Astrocyte (in vitro differentiated cells and primary cell): ENCODE measurements around the gene TRNAU1AP. TPM values are rescaled to one million over a fixed set of nuclear protein-coding genes. Genes with fewer than 3 reads are reported as not detected.
A peak's percentile ranks its signal among the peaks of the same experiment; 100 is the strongest.

ENCODE experiments used
- DNase-seq: peaks from one replicate; pipeline ENCODE4 v3.0.0-alpha.2; 2010; ENCODE audit warnings: low read depth
- FAIRE-seq: peaks from 2 replicates; lab custom pipeline; 2011; peaks lifted over from hg19 to GRCh38; lab: Jason Lieb, UNC
- H2AFZ ChIP-seq: 2 replicates; pipeline ENCODE4 v1.6.0; 2012; ENCODE audit warnings: low read depth, low read length, inconsistent platforms
- H3K27ac ChIP-seq: 2 replicates; pipeline ENCODE4 v1.5.1; 2011; ENCODE audit warnings: low read depth, low read length, inconsistent platforms
- H3K27me3 ChIP-seq: 2 replicates; pipeline ENCODE4 v1.6.0; 2011; ENCODE audit warnings: low read length, inconsistent platforms; ENCODE audit not compliant: insufficient read depth
- H3K36me3 ChIP-seq: 2 replicates; pipeline ENCODE4 v1.5.1; 2011; ENCODE audit warnings: low read length, inconsistent platforms; ENCODE audit not compliant: insufficient read depth
- H3K4me1 ChIP-seq: 2 replicates; pipeline ENCODE4 v1.5.1; 2011; ENCODE audit warnings: low read length, inconsistent platforms; ENCODE audit not compliant: insufficient read depth
- H3K4me2 ChIP-seq: 2 replicates; pipeline ENCODE4 v1.6.0; 2012; ENCODE audit warnings: low read length, inconsistent platforms
- H3K4me3 ChIP-seq: 2 replicates; pipeline ENCODE4 v1.5.1; 2011; ENCODE audit warnings: low read depth, mild to moderate bottlenecking, low read length, inconsistent platforms; ENCODE audit not compliant: insufficient read depth
- H3K79me2 ChIP-seq: 2 replicates; pipeline ENCODE4 v1.6.0; 2012; ENCODE audit warnings: mild to moderate bottlenecking, low read length, inconsistent platforms; ENCODE audit not compliant: insufficient read depth
- H3K9ac ChIP-seq: 2 replicates; pipeline ENCODE4 v1.6.0; 2012; ENCODE audit warnings: mild to moderate bottlenecking, low read length, inconsistent platforms
- H3K9me3 ChIP-seq: 2 replicates; pipeline ENCODE4 v1.5.1; 2012; ENCODE audit warnings: low read depth, mild to moderate bottlenecking, low read length, inconsistent platforms; ENCODE audit not compliant: insufficient read depth
- H4K20me1 ChIP-seq: 2 replicates; pipeline ENCODE4 v1.6.0; 2012; ENCODE audit warnings: low read length, inconsistent platforms; ENCODE audit not compliant: insufficient read depth
- H3K27ac Mint-ChIP-seq: one replicate; pipeline ENCODE4 v1.8.0; 2021; ENCODE audit warnings: mild to moderate bottlenecking, mixed read lengths; ENCODE audit not compliant: unreplicated experiment
- H3K27me3 Mint-ChIP-seq: one replicate; pipeline ENCODE4 v1.8.0; 2021; ENCODE audit warnings: low read depth, mixed read lengths; ENCODE audit not compliant: unreplicated experiment
- H3K36me3 Mint-ChIP-seq: one replicate; pipeline ENCODE4 v1.8.0; 2021; ENCODE audit warnings: low read depth, mixed read lengths; ENCODE audit not compliant: unreplicated experiment
- H3K4me1 Mint-ChIP-seq: one replicate; pipeline ENCODE4 v1.8.0; 2021; ENCODE audit warnings: low read depth, mixed read lengths; ENCODE audit not compliant: unreplicated experiment
- H3K4me3 Mint-ChIP-seq: one replicate; pipeline ENCODE4 v1.8.0; 2021; ENCODE audit warnings: mild to moderate bottlenecking, moderate library complexity, mixed read lengths; ENCODE audit not compliant: unreplicated experiment
- H3K9me3 Mint-ChIP-seq: one replicate; pipeline ENCODE4 v1.8.0; 2021; ENCODE audit warnings: mild to moderate bottlenecking, mixed read lengths; ENCODE audit not compliant: unreplicated experiment
- EZH2 ChIP-seq: IDR thresholded peaks from 2 replicates; pipeline ENCODE4 v1.6.1; 2012; ENCODE audit warnings: mild to moderate bottlenecking, low read length, inconsistent platforms; ENCODE audit not compliant: insufficient read depth
- total RNA-seq: library from RNA; stranded (reverse); gene quantifications from 2 replicates; pipeline ENCODE4 v1.2.1, GENCODE V29; 2021
- TF ChIP-seq, protein P1 (sequence below): IDR thresholded peaks from 2 replicates; pipeline ENCODE4 v1.5.1; 2011; ENCODE audit warnings: low read depth, mild to moderate bottlenecking, inconsistent platforms, low read length, moderate library complexity; ENCODE audit not compliant: insufficient read depth

The TRNAU1AP gene
- total RNA-seq, 1 donor from 2014 or later: 21.7 TPM

DNA sequence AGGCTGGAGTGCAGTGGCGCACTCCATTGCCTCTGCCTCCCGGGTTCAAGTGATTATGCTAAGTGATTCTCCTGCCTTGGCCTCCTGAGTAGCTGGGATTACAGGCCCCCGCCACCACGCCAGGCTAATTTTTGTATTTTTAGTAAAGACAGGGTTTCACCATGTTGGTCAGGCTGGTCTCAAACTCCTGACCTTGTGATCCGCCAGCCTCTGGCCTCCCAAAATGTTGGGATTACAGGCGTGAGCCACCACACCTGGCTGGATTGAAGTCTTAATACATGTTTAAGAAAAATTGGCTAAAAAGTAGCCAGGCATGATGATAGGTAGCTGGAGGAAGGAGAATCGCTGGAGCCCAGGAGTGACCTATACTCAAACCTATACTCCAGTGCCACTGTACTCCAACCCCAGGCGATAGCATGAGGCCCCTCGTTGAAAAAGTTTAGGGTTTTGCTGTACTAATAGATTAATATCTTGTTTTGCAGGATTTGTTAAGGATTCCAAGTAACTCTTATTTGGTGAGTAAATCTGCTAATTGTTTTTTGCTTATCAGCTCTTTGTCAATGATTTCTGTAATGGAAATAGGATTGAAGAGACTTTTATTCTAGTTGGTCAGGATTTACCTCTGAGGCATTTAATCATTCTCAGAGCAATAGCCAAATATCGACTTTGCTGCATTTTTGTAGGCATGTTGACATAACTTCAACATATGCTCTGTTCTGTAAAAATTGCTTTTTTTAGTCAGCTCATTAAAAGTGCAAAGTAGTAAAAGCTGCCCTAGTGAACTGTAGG lies 45.0 kb upstream of the TRNAU1AP start:
- Histone ChIP-seq H3K36me3 (peaks cover 46% of the 10 kb centered on the region), H3K4me1 (peaks cover 25% of the 10 kb centered on the region), H3K27me3 (no peaks in the 10 kb centered on the region), H3K9ac (peak overlapping the region; percentile 94), H3K79me2 (peaks cover 49% of the 10 kb centered on the region), H3K27ac (peak overlapping the region; percentile 73), H2AFZ (no peak overlapping the region), H4K20me1 (peaks cover 60% of the 10 kb centered on the region), H3K4me3 (peak overlapping the region; percentile 92), H3K9me3 (no peaks in the 10 kb centered on the region), H3K4me2 (peak overlapping the region; percentile 88)
- H3K4me3 Mint-ChIP-seq: peak overlapping the region; percentile 99
- H3K9me3 Mint-ChIP-seq: no peaks in the 10 kb centered on the region
- TF ChIP-seq, protein P1, sequence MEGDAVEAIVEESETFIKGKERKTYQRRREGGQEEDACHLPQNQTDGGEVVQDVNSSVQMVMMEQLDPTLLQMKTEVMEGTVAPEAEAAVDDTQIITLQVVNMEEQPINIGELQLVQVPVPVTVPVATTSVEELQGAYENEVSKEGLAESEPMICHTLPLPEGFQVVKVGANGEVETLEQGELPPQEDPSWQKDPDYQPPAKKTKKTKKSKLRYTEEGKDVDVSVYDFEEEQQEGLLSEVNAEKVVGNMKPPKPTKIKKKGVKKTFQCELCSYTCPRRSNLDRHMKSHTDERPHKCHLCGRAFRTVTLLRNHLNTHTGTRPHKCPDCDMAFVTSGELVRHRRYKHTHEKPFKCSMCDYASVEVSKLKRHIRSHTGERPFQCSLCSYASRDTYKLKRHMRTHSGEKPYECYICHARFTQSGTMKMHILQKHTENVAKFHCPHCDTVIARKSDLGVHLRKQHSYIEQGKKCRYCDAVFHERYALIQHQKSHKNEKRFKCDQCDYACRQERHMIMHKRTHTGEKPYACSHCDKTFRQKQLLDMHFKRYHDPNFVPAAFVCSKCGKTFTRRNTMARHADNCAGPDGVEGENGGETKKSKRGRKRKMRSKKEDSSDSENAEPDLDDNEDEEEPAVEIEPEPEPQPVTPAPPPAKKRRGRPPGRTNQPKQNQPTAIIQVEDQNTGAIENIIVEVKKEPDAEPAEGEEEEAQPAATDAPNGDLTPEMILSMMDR: no peak
- no peak for TF ChIP-seq EZH2
- no peak for DNase-seq
- no peak for FAIRE-seq
- H3K27ac Mint-ChIP-seq: peak overlapping the region; percentile 100
- peaks cover 37% of the 10 kb centered on the region for H3K36me3 Mint-ChIP-seq
- H3K4me1 Mint-ChIP-seq: peaks cover 20% of the 10 kb centered on the region
- H3K27me3 Mint-ChIP-seq: no peaks in the 10 kb centered on the region

GRCh38 chr1:28508435-28508754 lies 44.5 kb upstream of the TRNAU1AP start:
- Histone ChIP-seq H3K27ac (peak overlapping the region; percentile 73), H3K27me3 (no peaks in the 10 kb centered on the region), H3K4me1 (peaks cover 25% of the 10 kb centered on the region), H3K36me3 (peaks cover 46% of the 10 kb centered on the region), H4K20me1 (peaks cover 66% of the 10 kb centered on the region), H3K79me2 (peaks cover 49% of the 10 kb centered on the region), H3K4me2 (peak overlapping the region; percentile 88), H2AFZ (no peak overlapping the region), H3K9me3 (no peaks in the 10 kb centered on the region), H3K9ac (peak overlapping the region; percentile 94), H3K4me3 (peak overlapping the region; percentile 92)
- FAIRE-seq (no peak), DNase-seq (no peak)
- Mint-ChIP-seq H3K27ac (peak overlapping the region; percentile 100), H3K4me3 (peak overlapping the region; percentile 99), H3K9me3 (no peaks in the 10 kb centered on the region), H3K36me3 (peaks cover 37% of the 10 kb centered on the region), H3K4me1 (peaks cover 20% of the 10 kb centered on the region), H3K27me3 (no peaks in the 10 kb centered on the region)
- TF ChIP-seq, protein P1: no peak
- no peak for TF ChIP-seq EZH2
